Activated CD8-positive, alpha-beta memory T cell treated with anti-CD3 and anti-CD28 coated beads for 48 hours (primary cell): ENCODE data around the gene RCL1.
"Not testable (repeated sequence)": the region's sequence is repeated elsewhere in the genome, so short reads cannot be mapped to it uniquely, and the experiment has no call there.

Source experiments
- DNase-seq, 3 experiments: peaks; one replicate each; pipeline ENCODE4 v3.0.0-alpha.2; 2020; ENCODE audit warnings: low read depth in 2 of 3, low spot score in 2 of 3

RCL1 gene

DNA sequence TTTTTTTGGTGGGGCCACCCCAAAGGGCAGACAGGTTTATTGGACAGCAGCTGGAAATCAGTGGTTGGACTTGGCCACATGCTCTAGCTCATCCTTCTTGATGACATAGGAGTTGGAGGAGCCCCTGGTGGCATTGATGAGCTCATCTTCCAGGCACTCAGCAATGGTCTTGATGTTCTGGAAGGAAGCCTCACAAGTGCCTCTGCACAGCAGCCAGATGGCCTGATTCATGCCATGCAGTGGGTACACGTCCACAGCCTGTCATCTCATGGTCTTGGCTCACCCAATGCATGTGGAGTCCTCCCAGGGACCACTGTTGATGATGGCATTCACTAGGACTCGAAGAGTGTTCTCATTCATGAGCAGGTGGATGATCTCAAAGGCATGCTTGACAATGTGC is 11.3 kb upstream of the RCL1 start:
- DNase-seq, result no peak

DNA sequence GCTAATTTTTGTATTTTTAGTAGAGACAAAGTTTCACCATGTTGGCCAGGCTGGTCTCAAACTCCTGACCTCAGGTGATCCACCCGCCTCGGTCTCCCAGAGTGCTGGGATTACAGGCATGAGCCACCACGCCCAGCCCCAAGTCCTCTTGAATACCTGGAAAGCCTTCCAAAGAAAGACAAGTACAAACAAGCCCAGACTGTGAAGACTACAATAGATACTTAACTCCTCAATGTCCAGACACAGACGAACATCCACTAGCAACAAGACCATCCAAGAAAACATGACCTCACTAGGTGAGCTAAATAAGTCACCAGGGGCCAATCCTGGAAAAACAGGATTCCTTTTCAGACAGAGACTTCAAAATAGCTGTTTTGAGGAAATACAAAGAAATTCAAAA is 9.6 kb upstream of the RCL1 start:
- not testable (repeated sequence) for DNase-seq

DNA sequence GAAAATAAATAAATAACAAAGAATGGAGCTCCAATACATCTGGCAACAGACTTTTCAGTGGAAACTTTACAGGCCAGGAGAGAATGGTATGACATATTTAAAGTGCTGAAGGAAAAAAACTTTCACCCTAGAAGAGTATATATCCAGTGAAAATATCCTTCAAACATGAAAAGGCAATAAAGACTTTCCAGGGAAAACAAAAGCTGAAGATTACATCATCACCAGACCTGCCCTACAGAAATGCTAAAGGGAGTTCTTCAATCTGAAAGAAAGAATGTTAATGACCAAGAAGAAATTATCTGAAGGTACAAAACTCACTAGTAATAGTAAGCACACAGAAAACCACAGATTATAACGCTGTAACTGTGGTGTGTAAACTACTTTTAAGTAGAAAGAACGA is 8.3 kb upstream of the RCL1 start:
- no peak for DNase-seq

DNA sequence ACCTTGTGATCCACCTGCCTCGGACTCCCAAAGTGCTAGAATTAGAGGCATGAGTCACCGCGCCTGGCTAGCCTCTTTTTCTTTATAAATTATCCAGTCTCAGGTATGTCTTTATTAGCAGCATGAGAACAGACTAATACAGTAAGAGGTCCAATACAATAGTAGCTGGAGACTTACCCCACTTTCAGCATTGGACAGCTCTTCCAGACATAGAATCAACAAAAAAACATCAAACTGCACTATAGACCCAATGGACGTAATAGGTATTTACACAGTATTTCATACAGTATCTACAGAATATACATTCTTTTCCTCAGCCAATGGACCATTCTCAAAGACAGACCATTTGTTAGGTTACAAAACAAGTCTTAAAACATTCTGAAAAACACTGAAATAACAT is 6.1 kb upstream of the RCL1 start:
- DNase-seq, result no peak

DNA sequence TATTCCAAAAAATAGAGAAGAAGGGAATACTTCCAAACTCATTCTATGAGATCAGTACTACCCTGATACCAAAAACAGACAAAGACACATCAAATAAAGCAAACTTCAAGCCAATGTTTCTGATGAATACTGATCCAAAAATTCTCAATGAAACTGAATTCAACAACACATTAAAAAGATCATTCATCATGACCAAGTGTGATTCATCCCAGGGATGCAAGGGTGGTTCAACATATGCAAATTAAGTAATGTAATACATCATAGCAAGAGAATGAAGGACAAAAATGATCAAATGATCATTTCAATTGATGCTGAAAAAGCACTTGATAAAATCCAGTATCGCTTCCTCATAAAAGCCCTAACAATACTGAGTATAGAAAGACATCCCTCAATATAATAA is 4.9 kb upstream of the RCL1 start:
- DNase-seq, result no peak

DNA sequence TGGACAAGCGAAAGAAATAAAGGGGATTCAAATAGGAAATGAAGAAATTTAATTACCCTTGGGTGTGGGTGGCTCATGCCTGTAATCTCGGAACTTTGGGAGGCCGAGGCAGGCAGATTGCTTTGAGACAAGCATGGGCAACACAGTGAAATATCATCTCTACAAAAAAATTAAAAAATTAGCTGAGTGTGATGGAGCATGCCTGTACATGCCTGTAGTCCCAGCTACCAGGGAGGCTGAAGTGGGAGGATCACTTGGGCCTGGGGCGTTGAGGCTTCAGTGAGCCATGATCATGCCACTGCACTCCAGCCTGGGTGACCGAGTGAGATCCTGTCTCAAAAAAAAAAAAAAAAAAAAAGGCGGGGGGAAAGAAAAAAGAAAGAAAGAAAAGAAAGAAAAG is 4.0 kb upstream of the RCL1 start:
- DNase-seq, result no peak

DNA sequence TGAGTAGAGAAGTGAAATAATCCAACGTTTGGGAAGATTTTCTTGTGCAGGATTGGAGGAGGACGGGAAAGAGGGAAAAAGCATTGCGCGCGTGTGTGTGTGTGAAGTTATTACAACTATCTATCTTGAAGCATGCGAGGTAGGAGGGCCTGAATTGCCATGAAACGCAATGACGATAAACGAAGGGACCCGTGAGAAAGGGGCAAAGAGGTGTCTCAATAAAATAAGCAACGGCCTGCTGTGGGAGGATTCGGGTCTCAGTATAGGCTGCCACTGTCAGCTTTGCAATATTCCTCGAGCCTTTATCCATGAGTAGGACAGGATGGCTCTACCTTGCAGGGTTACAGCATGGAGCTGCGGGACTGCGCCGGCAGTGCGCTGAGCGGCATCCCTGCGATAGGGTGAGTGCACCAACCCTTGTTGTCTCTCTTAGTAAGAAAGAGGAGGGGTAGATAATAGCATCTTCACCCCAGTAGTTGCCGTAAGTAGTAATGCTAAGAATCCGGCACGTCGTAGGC is 631 bp upstream of the RCL1 start:
- no peak for DNase-seq

DNA sequence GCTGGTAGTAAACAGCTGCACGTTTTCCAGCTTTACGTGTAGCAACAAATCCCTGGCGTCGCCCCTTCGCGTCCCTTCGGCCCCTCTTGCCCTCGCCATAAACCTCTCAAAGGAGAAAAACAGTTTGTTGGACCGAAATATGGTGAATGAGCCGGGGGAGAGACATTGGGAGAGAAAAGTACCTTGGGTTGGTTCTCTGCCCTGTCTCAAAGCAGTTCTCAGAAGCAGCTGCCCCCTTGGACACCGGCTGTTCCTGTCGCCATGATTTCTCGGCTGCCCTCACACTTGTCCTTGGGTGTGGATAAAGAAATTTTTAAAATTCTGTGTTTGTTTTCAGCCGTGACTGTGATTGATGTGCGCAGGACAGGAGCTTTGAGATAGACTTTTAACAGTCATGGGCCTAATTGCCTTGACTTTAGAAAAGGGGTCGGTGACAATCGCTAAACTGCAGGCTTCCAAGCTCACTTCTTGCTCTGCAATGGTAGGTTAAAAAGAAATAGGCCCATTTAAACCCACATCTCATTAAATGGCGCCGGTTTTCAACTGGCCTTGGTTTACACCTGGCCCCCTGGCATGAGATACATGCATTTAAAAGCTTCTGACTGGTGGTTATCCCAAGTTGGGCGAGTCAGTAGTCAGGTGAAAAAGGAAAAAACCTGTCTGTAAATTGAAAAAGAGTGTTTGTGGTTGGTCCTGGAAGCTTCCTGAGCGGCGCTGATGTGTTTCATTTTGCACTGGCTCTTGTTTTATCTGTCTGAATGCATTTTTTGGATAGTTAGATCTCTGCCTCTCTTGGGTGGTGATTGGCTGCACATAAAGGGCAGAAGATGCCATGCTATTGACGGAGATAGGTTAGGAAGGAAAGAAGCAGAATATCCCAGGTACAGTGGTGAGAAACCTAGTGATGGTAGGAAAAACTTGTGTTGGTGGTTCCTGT is 983 bp downstream of the RCL1 start:
- DNase-seq, result no peak

DNA sequence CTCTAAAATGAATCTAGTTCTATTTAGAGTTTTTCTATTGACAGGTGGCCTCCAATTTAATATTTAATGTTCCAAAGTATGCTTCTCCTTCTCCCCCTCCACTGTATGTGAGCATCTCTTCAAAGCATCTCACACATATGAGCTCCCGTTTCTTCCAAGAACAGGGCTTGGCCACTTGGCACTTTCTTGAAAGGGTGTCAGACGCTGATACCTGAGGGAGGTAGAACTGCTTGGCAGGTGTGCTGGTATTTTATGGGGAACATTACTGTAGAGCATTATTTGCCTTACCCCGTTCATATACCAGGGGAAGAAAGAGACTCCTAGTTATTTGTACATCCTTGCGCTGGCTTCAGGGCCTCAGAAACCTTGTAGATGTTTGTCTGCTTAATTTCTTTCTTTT is 1.9 kb downstream of the RCL1 start:
- DNase-seq, result no peak

DNA sequence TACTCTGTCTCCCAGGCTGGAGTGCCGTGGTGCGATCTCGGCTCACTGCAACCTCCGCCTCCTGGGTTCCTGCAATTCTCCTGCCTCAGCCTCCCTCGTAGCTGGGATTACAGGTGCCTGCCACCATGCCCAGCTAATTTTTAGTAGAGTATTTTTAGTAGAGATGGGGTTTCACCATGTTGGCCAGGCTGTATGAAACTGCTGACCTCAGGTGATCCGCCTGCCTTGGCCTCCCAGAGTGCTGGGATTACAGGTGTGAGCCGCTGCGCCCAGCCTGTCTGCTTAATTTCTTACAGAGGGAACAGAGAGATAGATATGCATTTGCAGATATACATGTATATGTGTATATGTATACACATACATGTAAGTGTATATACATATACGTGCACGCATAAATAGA is 2.4 kb downstream of the RCL1 start:
- DNase-seq, result not testable (repeated sequence)

DNA sequence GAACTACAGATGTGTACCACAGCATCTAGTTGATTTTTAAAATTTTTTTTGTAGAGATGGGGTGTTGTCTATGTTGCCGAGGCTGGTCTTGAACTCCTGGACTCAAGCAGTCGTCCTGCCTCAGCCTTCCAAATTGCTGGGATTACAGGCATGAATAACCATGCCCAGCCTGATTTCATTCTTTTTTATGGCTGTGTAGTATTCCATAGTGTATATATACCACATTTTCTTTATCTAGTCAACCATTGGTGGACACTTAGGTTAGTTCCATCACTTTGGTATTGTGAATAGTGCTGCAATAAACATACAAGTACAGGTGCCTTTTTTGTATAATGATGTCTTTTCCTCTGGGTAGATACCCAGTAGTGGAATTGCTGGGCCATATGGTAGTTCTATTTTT is 3.8 kb downstream of the RCL1 start:
- no peak for DNase-seq

DNA sequence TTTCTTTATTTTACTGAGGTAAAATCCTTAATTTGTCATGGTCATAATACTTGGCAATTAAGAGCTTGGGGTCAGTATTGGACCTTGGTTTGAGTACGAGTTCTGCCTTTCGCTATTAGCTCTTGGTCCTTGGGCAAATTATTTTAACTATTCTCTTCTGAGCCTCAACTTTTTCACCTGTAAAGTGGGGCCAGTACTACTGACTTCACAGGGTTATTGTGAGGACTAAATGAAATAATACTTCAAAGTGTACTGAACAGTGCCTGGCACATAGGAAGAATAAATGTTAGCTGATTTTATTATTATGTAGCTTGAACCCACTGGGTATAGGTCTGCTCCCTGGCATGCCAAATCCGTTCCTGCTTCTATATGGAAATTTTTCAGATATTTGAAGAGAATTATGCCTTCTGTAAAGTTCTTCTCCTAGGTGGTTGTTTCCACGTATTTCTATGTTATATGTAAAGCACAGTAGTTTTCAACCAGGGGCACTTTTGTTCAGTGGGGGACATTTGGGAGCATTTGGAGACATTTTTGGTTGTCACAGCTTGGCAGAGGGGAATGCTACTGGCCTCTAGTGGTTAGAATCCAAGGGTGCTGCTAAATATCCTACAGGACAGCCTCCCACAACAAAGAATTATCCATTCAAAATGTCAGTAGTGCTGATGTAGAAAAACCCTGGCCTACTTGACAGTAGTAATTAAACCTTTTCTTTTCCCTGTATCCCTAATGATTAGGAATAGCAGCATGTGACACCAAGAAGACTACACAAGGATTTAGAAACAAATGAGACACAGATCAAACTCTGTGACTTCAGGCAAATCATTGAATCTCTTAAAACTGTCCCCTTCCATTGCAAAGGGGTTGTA is 4.5 kb downstream of the RCL1 start:
- DNase-seq, result no peak

DNA sequence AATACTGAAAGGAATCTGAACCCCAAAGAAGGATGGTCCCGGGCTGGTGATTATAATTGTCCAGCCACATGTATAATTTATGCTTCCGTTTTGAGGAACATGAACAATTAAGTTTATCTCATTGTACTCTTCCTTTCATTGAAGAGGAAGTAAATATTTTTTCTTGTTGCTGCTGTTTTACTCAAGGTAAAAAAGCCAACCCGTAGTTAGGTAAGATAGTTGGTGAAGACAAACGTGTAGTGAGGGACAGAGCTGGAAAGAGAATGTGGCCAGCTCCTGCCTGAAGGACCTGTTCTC is 5.1 kb downstream of the RCL1 start:
- DNase-seq, result no peak

DNA sequence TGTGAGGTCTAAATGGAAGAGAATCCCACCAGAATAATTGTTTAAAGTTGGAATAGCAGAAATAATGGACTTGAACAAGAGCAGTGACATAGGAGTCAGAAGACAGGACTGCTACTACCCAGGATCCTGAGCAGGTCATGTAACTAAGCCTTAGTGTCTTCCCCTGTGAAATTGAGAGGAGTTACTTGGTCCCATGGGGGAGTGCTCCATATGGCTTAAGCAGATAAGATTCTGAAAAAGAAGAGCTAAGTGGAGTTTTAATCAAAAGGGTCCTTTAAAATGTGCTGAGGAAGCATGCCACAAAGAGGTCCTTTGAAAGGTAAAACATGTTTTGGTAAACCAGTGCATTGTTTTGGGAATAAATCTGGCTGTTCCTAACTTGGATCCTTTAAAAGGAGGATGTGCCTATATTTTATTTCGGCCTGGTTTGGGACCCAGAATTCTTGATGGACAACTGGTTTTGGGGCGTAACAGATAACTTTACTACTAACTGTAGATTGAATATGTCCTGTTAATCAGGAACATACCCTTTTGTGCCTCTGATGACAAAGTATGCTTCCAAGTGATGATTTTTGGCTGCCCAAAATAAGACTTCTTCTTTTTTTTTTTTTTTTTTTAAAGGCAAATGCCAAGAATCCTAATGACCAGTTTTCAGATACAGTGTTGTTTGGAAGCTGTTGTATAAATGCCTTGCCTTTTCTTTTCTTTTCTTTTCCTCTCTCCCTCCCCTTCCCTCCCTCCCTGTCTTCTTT is 5.7 kb downstream of the RCL1 start:
- DNase-seq, result no peak

DNA sequence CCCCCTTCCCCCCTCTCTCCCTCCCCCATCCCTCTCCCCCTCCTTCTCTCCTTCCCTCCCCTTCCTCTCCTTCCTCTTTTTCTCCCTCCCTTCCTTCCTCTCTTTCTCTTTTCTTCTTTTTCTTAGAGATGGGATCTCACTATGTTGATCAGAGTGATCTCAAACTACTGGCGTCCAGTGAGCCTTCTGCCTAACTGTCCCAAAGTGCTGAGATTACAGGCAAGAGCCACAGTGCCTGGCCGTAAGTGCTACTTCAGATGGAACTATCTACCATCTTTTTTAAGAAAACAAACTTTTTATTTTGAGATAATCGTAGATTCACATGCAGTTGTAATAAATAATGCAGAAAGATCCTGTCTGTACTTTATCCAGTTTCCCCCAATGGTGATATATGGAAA is 6.3 kb downstream of the RCL1 start:
- DNase-seq, result no peak

DNA sequence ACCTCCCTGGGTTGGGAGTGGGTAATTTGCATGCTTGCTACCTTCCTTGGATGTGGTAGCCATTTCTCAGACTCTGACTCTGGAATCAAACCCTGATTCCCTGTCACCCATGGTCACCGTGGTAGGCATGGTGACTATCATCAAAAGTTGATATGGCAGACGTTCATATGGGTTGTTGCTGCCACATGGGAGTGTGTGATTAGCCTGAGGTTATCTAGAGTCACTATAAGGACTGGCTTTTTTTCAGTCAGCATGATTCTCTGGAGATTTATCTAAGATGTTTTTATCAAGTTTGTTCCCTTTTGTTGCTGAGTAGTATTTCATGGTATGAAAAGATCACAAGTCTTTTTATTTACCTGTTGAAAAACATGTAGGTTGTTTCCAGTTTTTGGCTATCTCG is 7.0 kb downstream of the RCL1 start:
- no peak for DNase-seq

DNA sequence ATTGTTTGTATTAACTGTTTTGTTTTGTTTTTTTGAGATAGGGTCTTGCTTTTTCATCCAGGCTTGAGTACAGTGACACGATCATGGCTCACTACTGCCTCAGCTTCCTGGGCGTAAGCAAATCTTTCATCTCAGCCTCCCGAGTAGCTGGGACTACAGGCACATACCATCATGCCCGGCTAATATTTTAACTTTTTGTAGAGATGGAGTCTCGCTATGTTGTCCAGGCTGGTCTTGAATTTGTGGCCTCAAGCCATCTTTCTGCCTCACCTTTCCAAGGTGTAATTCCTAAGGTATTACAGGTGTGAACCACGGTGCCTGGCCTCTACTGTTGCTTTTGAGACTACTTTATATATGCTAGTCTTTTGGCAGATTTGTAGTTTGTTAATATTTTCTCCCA is 8.4 kb downstream of the RCL1 start:
- no peak for DNase-seq

DNA sequence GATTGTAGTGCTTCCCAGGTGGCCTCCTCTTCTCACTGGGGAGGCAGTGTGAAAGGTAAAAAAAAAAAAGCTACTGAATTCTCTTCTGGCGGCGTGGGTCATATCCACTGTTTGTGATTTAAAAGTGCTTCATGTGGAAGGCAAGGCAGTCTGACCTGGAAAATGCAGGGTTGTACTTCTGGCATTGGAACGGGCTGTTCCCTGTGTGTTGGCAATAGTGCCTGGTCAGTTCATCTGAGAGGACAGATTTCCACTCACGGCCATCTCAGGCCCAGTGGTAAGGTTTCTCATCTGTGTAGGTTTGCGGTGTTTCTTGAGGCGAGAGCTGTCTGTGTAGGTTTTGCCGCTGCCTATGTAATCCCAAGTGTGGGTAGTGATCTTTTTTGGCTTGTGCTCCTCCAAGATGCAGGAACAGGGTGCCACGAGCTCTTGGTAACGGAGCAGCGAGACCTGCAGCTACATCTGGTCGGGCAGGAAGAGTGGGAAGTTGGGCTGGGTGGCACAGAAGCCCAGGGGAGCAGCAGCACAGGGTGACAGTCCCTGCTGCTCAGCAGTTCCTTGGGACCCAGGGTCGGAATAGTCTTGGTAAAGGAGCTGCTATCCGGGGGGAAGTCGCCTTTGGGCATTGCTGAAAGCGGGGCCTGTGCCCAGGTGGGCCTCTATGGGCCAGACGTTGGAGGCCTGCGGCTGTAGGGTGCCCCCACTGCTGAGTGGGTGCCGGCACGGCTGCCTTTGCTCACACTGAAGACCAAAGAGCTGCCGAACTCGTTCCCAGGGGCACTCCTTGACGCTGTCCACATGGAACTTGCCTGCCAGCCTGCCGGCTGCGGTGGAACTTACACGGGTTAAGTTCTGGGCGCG is 11.2 kb downstream of the RCL1 start:
- DNase-seq, result no peak

DNA sequence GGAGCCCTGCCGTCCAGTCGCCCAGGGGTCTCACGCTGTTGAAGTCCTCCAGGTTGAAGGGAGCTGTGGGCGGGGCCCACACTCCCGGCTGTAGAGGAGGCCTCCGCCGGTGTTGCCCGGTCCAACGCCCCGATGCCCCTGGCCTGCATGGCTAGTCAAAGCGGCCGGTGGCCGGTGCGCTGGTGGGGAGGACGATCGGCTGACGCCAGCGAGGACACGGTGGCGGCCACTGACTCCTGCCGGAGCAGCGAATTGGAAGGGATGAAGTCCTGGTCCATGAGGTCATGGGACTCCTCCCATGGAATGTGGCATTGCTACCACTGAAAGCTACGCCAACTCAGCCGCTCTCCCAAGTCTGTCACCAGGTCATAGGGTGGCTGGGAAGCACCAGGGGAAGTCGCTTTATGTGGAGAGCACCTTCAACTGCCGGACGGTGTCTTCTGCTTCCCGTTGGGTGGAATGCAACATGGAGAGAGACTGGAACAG is 11.8 kb downstream of the RCL1 start:
- no peak for DNase-seq

DNA sequence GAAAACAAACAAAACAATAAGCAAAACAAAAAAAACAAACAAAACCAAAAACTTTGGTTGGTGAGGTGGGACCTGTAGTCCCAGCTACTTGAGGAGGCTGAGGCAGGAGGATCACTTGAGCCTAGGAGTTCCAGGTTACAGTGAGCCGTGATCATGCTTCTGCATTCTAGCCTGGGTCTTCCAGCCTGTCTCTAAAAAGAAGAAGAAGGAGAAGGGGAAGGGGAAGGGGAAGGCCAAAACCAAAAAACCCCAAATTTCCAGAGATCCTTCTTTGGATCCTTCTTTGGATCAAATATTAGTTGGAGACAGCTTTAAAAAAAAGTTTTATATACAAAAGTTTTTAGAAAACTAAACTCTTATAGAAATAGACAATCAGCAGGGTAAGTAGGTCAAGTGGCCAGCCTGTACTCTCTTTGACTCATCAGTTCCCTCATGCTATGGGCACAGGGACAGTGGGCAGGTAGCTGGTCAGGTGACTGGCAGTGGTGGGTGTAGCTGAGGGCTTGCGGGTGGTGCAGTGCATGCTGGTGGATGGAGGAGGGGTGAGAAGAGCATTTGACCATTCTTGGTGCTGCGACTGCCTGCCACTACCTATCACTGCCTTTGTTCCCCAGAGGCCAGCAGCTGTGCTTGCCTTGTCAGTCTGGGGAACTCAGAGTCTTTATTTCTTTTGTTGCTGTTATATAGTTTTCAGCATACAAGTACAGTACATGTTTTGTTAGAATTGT is 12.6 kb downstream of the RCL1 start:
- no peak for DNase-seq
